Keratinocyte (primary cell): ENCODE measurements around the gene STIP1. TPM values are rescaled to one million over a fixed set of nuclear protein-coding genes. Genes with fewer than 3 reads are reported as not detected.
A peak's percentile ranks its signal among the peaks of the same experiment; 100 is the strongest.

Experiments used
- DNase-seq: peaks from one replicate; pipeline ENCODE4 v3.0.0-alpha.2; 2011; ENCODE audit warnings: low read depth, missing footprints, low spot score
- FAIRE-seq: peaks from 2 replicates; lab custom pipeline; 2011; peaks lifted over from hg19 to GRCh38; lab: Jason Lieb, UNC
- H2AFZ ChIP-seq: 2 replicates; pipeline ENCODE4 v1.6.0; 2012; ENCODE audit warnings: low read length, control low read depth, inconsistent platforms; ENCODE audit not compliant: control insufficient read depth
- H3K27ac ChIP-seq: 2 replicates; pipeline ENCODE4 v1.5.1; 2011; ENCODE audit warnings: low read length; ENCODE audit not compliant: control insufficient read depth, insufficient read depth
- H3K27me3 ChIP-seq: 3 replicates; pipeline ENCODE4 v1.6.0; 2011; ENCODE audit warnings: low read length; ENCODE audit not compliant: control insufficient read depth, insufficient read depth; ENCODE audit errors: extremely low read depth
- H3K36me3 ChIP-seq, 2 experiments: 2 replicates in 1 of 2; 3 replicates in 1 of 2; pipeline ENCODE4 v1.5.1; 2011; ENCODE audit warnings: low read length in 2 of 2, mild to moderate bottlenecking in 1 of 2; ENCODE audit not compliant: control insufficient read depth in 2 of 2, insufficient read depth in 2 of 2; ENCODE audit errors: extremely low read depth in 1 of 2
- H3K4me1 ChIP-seq: 3 replicates; pipeline ENCODE4 v1.5.1; 2011; ENCODE audit warnings: low read length; ENCODE audit not compliant: control insufficient read depth, insufficient read depth; ENCODE audit errors: extremely low read depth
- H3K4me2 ChIP-seq: 3 replicates; pipeline ENCODE4 v1.6.0; 2011; ENCODE audit warnings: low read depth, low read length; ENCODE audit not compliant: control insufficient read depth, insufficient read depth; ENCODE audit errors: extremely low read depth
- H3K4me3 ChIP-seq, 3 experiments: fragments of 200-600 bp in 1 of 3; sonication (generic) in 1 of 3; 2 replicates in 2 of 3; 3 replicates in 1 of 3; pipeline ENCODE4 v1.5.1; 2011 to 2016; ENCODE audit warnings: low read length in 3 of 3, mild to moderate bottlenecking in 3 of 3, control low read depth in 2 of 3, inconsistent platforms in 1 of 3, low read depth in 1 of 3, mixed read lengths in 1 of 3, mixed run types in 1 of 3, moderate library complexity in 1 of 3; ENCODE audit not compliant: control insufficient read depth in 2 of 3, insufficient read depth in 2 of 3; ENCODE audit errors: extremely low read depth in 1 of 3
- H3K79me2 ChIP-seq: 2 replicates; pipeline ENCODE4 v1.6.0; 2012; ENCODE audit warnings: low read length; ENCODE audit not compliant: control insufficient read depth, insufficient read depth
- H3K9ac ChIP-seq: 3 replicates; pipeline ENCODE4 v1.6.0; 2011; ENCODE audit warnings: low read length; ENCODE audit not compliant: control insufficient read depth, insufficient read depth; ENCODE audit errors: extremely low read depth
- H3K9me1 ChIP-seq: 3 replicates; pipeline ENCODE4 v1.6.0; 2011; ENCODE audit warnings: low read length; ENCODE audit not compliant: control insufficient read depth, insufficient read depth; ENCODE audit errors: extremely low read depth
- H3K9me3 ChIP-seq: 2 replicates; pipeline ENCODE4 v1.5.1; 2012; ENCODE audit warnings: low read depth, low read length; ENCODE audit not compliant: control insufficient read depth
- H4K20me1 ChIP-seq: 3 replicates; pipeline ENCODE4 v1.6.0; 2011; ENCODE audit warnings: low read length; ENCODE audit not compliant: control insufficient read depth, insufficient read depth; ENCODE audit errors: extremely low read depth
- CTCF ChIP-seq, 3 experiments: IDR thresholded peaks in 1 of 3; conservative IDR thresholded peaks in 1 of 3; optimal IDR thresholded peaks in 1 of 3; 2 replicates in 2 of 3; 3 replicates in 1 of 3; pipeline versions ENCODE3 to v1.5.1; 2011; ENCODE audit warnings: low read length in 3 of 3, mild to moderate bottlenecking in 3 of 3, moderate library complexity in 2 of 3, control low read depth in 1 of 3, inconsistent platforms in 1 of 3; ENCODE audit not compliant: insufficient read depth in 2 of 3; ENCODE audit errors: extremely low read depth in 1 of 3
- EZH2 ChIP-seq: IDR thresholded peaks from one replicate; pipeline ENCODE4 v1.6.1; 2012; ENCODE audit warnings: inconsistent platforms, mild to moderate bottlenecking, low read length, moderate library complexity
- dilution Hi-C: fragments of 300-500 bp; cut with MboI; formaldehyde crosslinking; loops from one replicate; pipeline ENCODE4 v1.7.0; 2020; ENCODE audit warnings: low sequenced_read_pairs; ENCODE audit not compliant: extremely low pct_ligation_motif_present
- polyA plus RNA-seq, 5 experiments: library from polyadenylated mRNA; depleted of rRNA in 3 of 5; stranded (reverse) in 3 of 5; stranded (forward) in 1 of 5; unstranded in 1 of 5; fragments of >200 nt; gene quantifications; 1 replicate in 1 of 5; 2 replicates in 3 of 5; 3 replicates in 1 of 5; pipeline versions ENCODE4 v1.2.1 to v1.2.3, GENCODE V29; 2011 to 2012; ENCODE audit warnings: missing spikeins in 2 of 5, low read depth in 1 of 5, low replicate concordance in 1 of 5

The STIP1 gene
- polyA plus RNA-seq, 1 donor (not counting 4 experiments of a cell fraction or from before 2014, with no cell fraction given) = 206 TPM

- peak within 1 kb of the TSS; percentile 85 for H3K9ac ChIP-seq
- H3K27me3 ChIP-seq = no peaks in the 10 kb centered on the region
- FAIRE-seq = no peak
- TF ChIP-seq EZH2 = no peak
- peak; percentile 15 to 40 (median 37) for TF ChIP-seq CTCF (optimal IDR thresholded peaks at IDR 0.05 in 1 of 3, IDR thresholded peaks at IDR 0.05 in 1 of 3, conservative IDR thresholded peaks at IDR 0.05 in 1 of 3; ENCODE audit: extremely low read depth in 1 of 3, insufficient read depth in 2 of 3, low read length in 3 of 3)
- H3K4me3 ChIP-seq = peak within 1 kb of the TSS; percentile 83 to 89 (median 88)
- H4K20me1 ChIP-seq = no peaks in the 10 kb centered on the region
- peaks cover 5% of the 10 kb centered on the region in 2 experiments for H3K36me3 ChIP-seq
- peak within 1 kb of the TSS; percentile 58 for H3K27ac ChIP-seq
- no peak for DNase-seq
- no peaks in the 10 kb centered on the region for H3K9me1 ChIP-seq
- peak within 1 kb of the TSS; percentile 71 for H2AFZ ChIP-seq
- dilution Hi-C loops = no loop called here
- peaks cover 38% of the 10 kb centered on the region for H3K4me1 ChIP-seq
- peak within 1 kb of the TSS; percentile 95 for H3K4me2 ChIP-seq
- H3K9me3 ChIP-seq = no peaks in the 10 kb centered on the region
- H3K79me2 ChIP-seq = peaks cover 18% of the 10 kb centered on the region
Measured at GRCh38 chr11:64225608-64226506, 39.9 kb downstream of the STIP1 start, which contains the start of the genes NUDT22 and TRPT1. Gene NUDT22 (plus strand): TSS chr11:64226274. CDS start chr11:64226653, 379 bp downstream. Gene TRPT1 (minus strand): TSS chr11:64226186. CDS start chr11:64225860, 326 bp downstream.

GRCh38 chr11:64226507-64227051 lies 40.6 kb downstream of the STIP1 start:
- peak overlapping the region; percentile 95 for H3K4me2 ChIP-seq
- H3K36me3 ChIP-seq = peaks cover 3 to 5% of the 10 kb centered on the region in 2 experiments
- H2AFZ ChIP-seq = peak overlapping the region; percentile 49
- H3K9me3 ChIP-seq = no peaks in the 10 kb centered on the region
- peak overlapping the region; percentile 58 for H3K27ac ChIP-seq
- no peaks in the 10 kb centered on the region for H4K20me1 ChIP-seq
- H3K4me1 ChIP-seq = peaks cover 41% of the 10 kb centered on the region
- no peaks in the 10 kb centered on the region for H3K27me3 ChIP-seq
- no peak for FAIRE-seq
- peak overlapping the region; percentile 85 for H3K9ac ChIP-seq
- dilution Hi-C loops = no loop called here
- peaks cover 18% of the 10 kb centered on the region for H3K79me2 ChIP-seq
- H3K9me1 ChIP-seq = no peaks in the 10 kb centered on the region
- no peak for TF ChIP-seq CTCF (optimal IDR thresholded peaks at IDR 0.05 in 1 of 3, IDR thresholded peaks at IDR 0.05 in 1 of 3, conservative IDR thresholded peaks at IDR 0.05 in 1 of 3; ENCODE audit: extremely low read depth in 1 of 3, insufficient read depth in 2 of 3, low read length in 3 of 3)
- H3K4me3 ChIP-seq = peak overlapping the region; percentile 83 to 89 (median 88)
- no peak for DNase-seq
